IMR-90 (cell line): ENCODE results near the gene MRPS18A. TPM values are rescaled to one million over a fixed set of nuclear protein-coding genes. Genes with fewer than 3 reads are reported as not detected.

Experiments
- ATAC-seq: fragments of 200-7000 bp; cut with Tn5 transposase; 2 replicates; pipeline ENCODE4 v1.9.1; 2020; ENCODE audit warnings: low read depth, mild to moderate bottlenecking, moderate library complexity
- BruUV-seq: library from RNA; stranded (reverse); fragments of 400-500 nt; replicated peaks from 2 replicates; lab custom pipeline; 2021; lab: Mats Ljungman, UMichigan
- CTCF ChIA-PET: fragments of 300-600 bp; formaldehyde crosslinking; extraction: SDS; loops from one replicate; lab custom pipeline; 2021; ENCODE audit warnings: antibody characterized with exemption; lab: Yijun Ruan, JAX
- POLR2A ChIA-PET: fragments of 300-600 bp; sonication (Branson Sonifier 250); formaldehyde crosslinking; loops from one replicate; lab custom pipeline; 2022; ENCODE audit warnings: antibody characterized with exemption; ENCODE audit not compliant: unreplicated experiment; lab: Charles Lee
- DNase-seq: peaks from one replicate; pipeline ENCODE4 v3.0.0; 2013
- H2AFZ ChIP-seq: replicated peaks from 2 replicates; pipeline ENCODE3; 2013; ENCODE audit warnings: low read length, mild to moderate bottlenecking; ENCODE audit not compliant: poor library complexity
- H2AK5ac ChIP-seq: 2 replicates; pipeline ENCODE4 v1.6.1; 2013; ENCODE audit warnings: low read depth, low read length, inconsistent platforms
- H2AK9ac ChIP-seq: replicated peaks from 2 replicates; pipeline ENCODE3; 2013; ENCODE audit warnings: mild to moderate bottlenecking, low read depth, low read length, moderate library complexity; ENCODE audit not compliant: poor library complexity
- H2BK120ac ChIP-seq: 2 replicates; pipeline ENCODE4 v1.6.1; 2013; ENCODE audit warnings: low read depth, low read length, inconsistent platforms
- H2BK15ac ChIP-seq: 3 replicates; pipeline ENCODE4 v1.6.1; 2013; ENCODE audit warnings: low read depth, low read length, inconsistent platforms
- H2BK20ac ChIP-seq: 2 replicates; pipeline ENCODE4 v1.6.1; 2013; ENCODE audit warnings: low read depth, mild to moderate bottlenecking, inconsistent platforms, low read length, moderate library complexity
- H2BK5ac ChIP-seq: 2 replicates; pipeline ENCODE4 v1.6.1; 2013; ENCODE audit warnings: mild to moderate bottlenecking, low read depth, low read length, inconsistent platforms; ENCODE audit not compliant: poor library complexity, severe bottlenecking
- H3K14ac ChIP-seq: replicated peaks from 2 replicates; pipeline ENCODE4 v1.6.1; 2013; ENCODE audit warnings: low read depth, low read length, inconsistent platforms
- H3K18ac ChIP-seq: 2 replicates; pipeline ENCODE4 v1.6.1; 2013; ENCODE audit warnings: low read depth, low read length, control low read depth
- H3K23ac ChIP-seq: 2 replicates; pipeline ENCODE4 v1.6.1; 2013; ENCODE audit warnings: low read depth, low read length, inconsistent platforms
- H3K27ac ChIP-seq: 2 replicates; pipeline ENCODE4 v1.5.1; 2013; ENCODE audit warnings: mild to moderate bottlenecking, control low read depth, low read length; ENCODE audit not compliant: insufficient read depth
- H3K27me3 ChIP-seq: 2 replicates; pipeline ENCODE4 v1.6.1; 2013; ENCODE audit warnings: low read length; ENCODE audit not compliant: control insufficient read depth, insufficient read depth
- H3K36me3 ChIP-seq: 2 replicates; pipeline ENCODE4 v1.6.1; 2013; ENCODE audit warnings: low read length, mixed read lengths; ENCODE audit not compliant: control insufficient read depth, insufficient read depth
- H3K4ac ChIP-seq: 2 replicates; pipeline ENCODE4 v1.6.1; 2013; ENCODE audit warnings: low read depth, low read length, inconsistent platforms
- H3K4me1 ChIP-seq: 2 replicates; pipeline ENCODE4 v1.6.1; 2013; ENCODE audit warnings: low read length, mixed read lengths; ENCODE audit not compliant: control insufficient read depth, insufficient read depth
- H3K4me2 ChIP-seq: 2 replicates; pipeline ENCODE4 v1.6.1; 2013; ENCODE audit warnings: low read depth, mild to moderate bottlenecking, control low read depth, low read length, moderate library complexity
- H3K4me3 ChIP-seq: 2 replicates; pipeline ENCODE4 v1.5.1; 2013; ENCODE audit warnings: low read depth, mild to moderate bottlenecking, control low read depth, low read length, moderate library complexity; ENCODE audit not compliant: insufficient read depth
- H3K56ac ChIP-seq: 2 replicates; pipeline ENCODE4 v1.6.1; 2013; ENCODE audit warnings: low read length, inconsistent platforms; ENCODE audit not compliant: insufficient read depth; ENCODE audit errors: extremely low read depth
- H3K79me1 ChIP-seq, 2 experiments: 2 replicates each; pipeline ENCODE4 v1.6.1; 2013; ENCODE audit warnings: low read length in 2 of 2, inconsistent platforms in 1 of 2, low read depth in 1 of 2
- H3K9ac ChIP-seq: 2 replicates; pipeline ENCODE4 v1.6.1; 2013; ENCODE audit warnings: low read depth, low read length, control low read depth
- H3K9me1 ChIP-seq: 2 replicates; pipeline ENCODE4 v1.6.1; 2013; ENCODE audit warnings: low read length, inconsistent platforms; ENCODE audit not compliant: insufficient read depth
- H3K9me3 ChIP-seq: 2 replicates; pipeline ENCODE4 v1.6.1; 2013; ENCODE audit warnings: low read length; ENCODE audit not compliant: control insufficient read depth, insufficient read depth
- H4K20me1 ChIP-seq: 2 replicates; pipeline ENCODE4 v1.6.1; 2013; ENCODE audit warnings: low read length, inconsistent platforms; ENCODE audit not compliant: insufficient read depth
- H4K5ac ChIP-seq: 2 replicates; pipeline ENCODE4 v1.6.1; 2013; ENCODE audit warnings: mild to moderate bottlenecking, low read depth, low read length, control low read depth
- H4K8ac ChIP-seq, 2 experiments: 2 replicates each; pipeline ENCODE4 v1.6.1; 2013; ENCODE audit warnings: low read depth in 2 of 2, low read length in 2 of 2, control low read depth in 1 of 2, inconsistent platforms in 1 of 2
- H4K91ac ChIP-seq: 2 replicates; pipeline ENCODE4 v1.6.1; 2013; ENCODE audit warnings: low read depth, low read length, inconsistent platforms; ENCODE audit not compliant: insufficient read depth
- CEBPB ChIP-seq: IDR thresholded peaks from 2 replicates; pipeline ENCODE4 v1.6.1; 2012; ENCODE audit warnings: low read depth, low read length, improper control_type of control experiment
- WGBS, 2 experiments: methylation state at CpG; one replicate each; pipeline versions ENCODE4 v1.1.5 to v1.1.7; 2013; ENCODE audit warnings: missing lambda C conversion rate in 2 of 2; ENCODE audit not compliant: insufficient read length in 1 of 2; ENCODE audit errors: extremely low coverage in 2 of 2; 5-methylcytosine and 5-hydroxymethylcytosine counted together
- dilution Hi-C: fragments of 300-500 bp; cut with HindIII; formaldehyde crosslinking; loops from one replicate; pipeline ENCODE4 v1.14.3; 2018; ENCODE audit warnings: low sequenced_read_pairs; ENCODE audit not compliant: unreplicated experiment
- in situ Hi-C: fragments of 300-500 bp; cut with MboI; formaldehyde crosslinking; loops from 3 replicates; pipeline ENCODE4 v1.14.3; 2019; ENCODE audit warnings: low sequenced_read_pairs, inconsistent platforms, mixed read lengths
- intact Hi-C: fragments of 100-400 bp; cut with micrococcal nuclease; formaldehyde crosslinking; loops from 2 replicates; pipeline ENCODE4 v1.10.0; 2022
- polyA plus RNA-seq, 3 experiments: library from polyadenylated mRNA; depleted of rRNA; stranded (reverse); fragments of >200 nt; gene quantifications; 2 replicates each; pipeline ENCODE4 v1.2.3, GENCODE V29; 2012; ENCODE audit warnings: low replicate concordance in 1 of 3
- total RNA-seq: library from RNA; depleted of rRNA; stranded (reverse); fragments of >200 nt; gene quantifications from 2 replicates; pipeline ENCODE4 v1.2.3, GENCODE V29; 2012

Gene MRPS18A
- total and polyA plus RNA-seq, 2 of the 4 experiments (the other 2 are of a cell fraction), result 47.0 to 56.6 TPM

DNA sequence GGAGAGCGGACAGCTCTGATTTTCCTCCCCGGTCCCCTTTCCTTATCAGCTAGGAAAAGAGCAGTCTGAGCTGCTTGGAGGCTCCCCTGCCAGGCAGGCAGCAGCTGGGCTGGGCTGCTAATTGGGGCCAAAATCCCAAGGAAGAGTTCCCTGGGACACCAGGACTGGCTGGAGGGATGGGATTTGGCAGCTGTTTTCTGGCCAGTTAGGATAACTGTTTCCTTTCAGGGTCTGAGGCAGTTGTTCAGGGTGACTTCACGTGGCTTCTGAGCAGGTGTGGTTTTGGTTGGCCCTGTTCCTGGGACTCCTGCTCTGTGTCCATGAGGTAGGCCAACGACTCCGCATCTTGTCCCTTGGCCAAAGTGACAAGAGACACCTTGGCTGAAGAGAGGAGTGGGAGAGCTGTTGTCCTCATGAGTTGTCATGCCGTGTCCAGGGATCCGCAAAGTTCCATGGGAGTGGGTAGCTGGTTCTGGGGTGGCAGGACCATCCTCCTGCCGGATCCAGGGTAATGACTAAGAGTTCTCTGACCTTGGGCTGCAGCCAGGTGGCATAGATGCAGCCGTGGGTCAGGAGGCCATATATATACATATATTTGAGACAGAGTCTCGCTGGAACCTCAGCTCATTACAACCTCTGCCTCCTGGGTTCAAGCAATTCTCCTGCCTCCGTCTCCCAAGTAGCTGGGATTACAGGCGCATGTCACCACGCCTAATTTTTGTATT lies 21.2 kb downstream of the MRPS18A start:
- Histone ChIP-seq H3K9ac (no peak overlapping the region), H4K8ac (no peak overlapping the region), H2BK5ac (no peak overlapping the region), H2BK15ac (no peak overlapping the region), H3K56ac (no peak overlapping the region), H2BK120ac (no peak overlapping the region), H3K9me1 (peaks cover 18% of the 10 kb centered on the region; the same call in 1 of the 2 replicates), H4K91ac (no peak overlapping the region), H3K4me1 (peaks cover 17% of the 10 kb centered on the region), H3K4ac (0 out of 2 replicates have a peak overlapping the region, but pooled peaks have one; percentile 18), H3K36me3 (peaks cover 8% of the 10 kb centered on the region; the same call in 1 of the 2 replicates), H3K23ac (no peak overlapping the region), H2BK20ac (no peak overlapping the region), H2AK5ac (peak overlapping the region; percentile 61; the same call in 1 of the 2 replicates), H3K4me3 (no peak overlapping the region), H3K14ac (no peak overlapping the region), H3K4me2 (no peak overlapping the region), H2AFZ (no peak overlapping the region), H3K79me1 (no peaks in the 10 kb centered on the region), H3K9me3 (no peaks in the 10 kb centered on the region), H3K18ac (no peak overlapping the region), H2AK9ac (no peak overlapping the region), H3K27ac (no peak overlapping the region), H4K5ac (no peak overlapping the region), H4K20me1 (no peaks in the 10 kb centered on the region; the same call in 1 of the 2 replicates), H3K27me3 (no peaks in the 10 kb centered on the region)
- 94% methylated on average over 5 of the region's 13 CpGs; no CpG with 5 or more reads in 1 of the 2 experiments for WGBS, 2 experiments
- dilution Hi-C loops (no loop called here), in situ Hi-C loops (loop anchor here (5.0 kb wide), 2 partner anchors 101 to 416 kb away; no protein-coding TSS in a partner anchor), intact Hi-C loops (loop anchor here (10.0 kb wide), 1 partner anchor 288 kb away; no protein-coding TSS in a partner anchor)
- DNase-seq, result no peak
- ATAC-seq, result no peak
- BruUV-seq, result no TSS peak
- ChIA-PET CTCF (interaction anchor here (1.7 kb wide), 1 partner anchor 413 kb away, joined by 6 read pairs; no protein-coding TSS in a partner anchor), POLR2A (no interaction called here)
- TF ChIP-seq CEBPB, result no peak
